GM21786 (cell line): ENCODE data around the gene UBE2J1.
"Not testable (repeated sequence)": the region's sequence is repeated elsewhere in the genome, so short reads cannot be mapped to it uniquely, and the experiment has no call there.

ENCODE experiments used
- ATAC-seq: cut with Tn5 transposase; IDR thresholded peaks from one replicate; pipeline ENCODE4 v1.9.1; 2021; ENCODE audit not compliant: unreplicated experiment

UBE2J1 gene, protein sequence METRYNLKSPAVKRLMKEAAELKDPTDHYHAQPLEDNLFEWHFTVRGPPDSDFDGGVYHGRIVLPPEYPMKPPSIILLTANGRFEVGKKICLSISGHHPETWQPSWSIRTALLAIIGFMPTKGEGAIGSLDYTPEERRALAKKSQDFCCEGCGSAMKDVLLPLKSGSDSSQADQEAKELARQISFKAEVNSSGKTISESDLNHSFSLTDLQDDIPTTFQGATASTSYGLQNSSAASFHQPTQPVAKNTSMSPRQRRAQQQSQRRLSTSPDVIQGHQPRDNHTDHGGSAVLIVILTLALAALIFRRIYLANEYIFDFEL

DNA sequence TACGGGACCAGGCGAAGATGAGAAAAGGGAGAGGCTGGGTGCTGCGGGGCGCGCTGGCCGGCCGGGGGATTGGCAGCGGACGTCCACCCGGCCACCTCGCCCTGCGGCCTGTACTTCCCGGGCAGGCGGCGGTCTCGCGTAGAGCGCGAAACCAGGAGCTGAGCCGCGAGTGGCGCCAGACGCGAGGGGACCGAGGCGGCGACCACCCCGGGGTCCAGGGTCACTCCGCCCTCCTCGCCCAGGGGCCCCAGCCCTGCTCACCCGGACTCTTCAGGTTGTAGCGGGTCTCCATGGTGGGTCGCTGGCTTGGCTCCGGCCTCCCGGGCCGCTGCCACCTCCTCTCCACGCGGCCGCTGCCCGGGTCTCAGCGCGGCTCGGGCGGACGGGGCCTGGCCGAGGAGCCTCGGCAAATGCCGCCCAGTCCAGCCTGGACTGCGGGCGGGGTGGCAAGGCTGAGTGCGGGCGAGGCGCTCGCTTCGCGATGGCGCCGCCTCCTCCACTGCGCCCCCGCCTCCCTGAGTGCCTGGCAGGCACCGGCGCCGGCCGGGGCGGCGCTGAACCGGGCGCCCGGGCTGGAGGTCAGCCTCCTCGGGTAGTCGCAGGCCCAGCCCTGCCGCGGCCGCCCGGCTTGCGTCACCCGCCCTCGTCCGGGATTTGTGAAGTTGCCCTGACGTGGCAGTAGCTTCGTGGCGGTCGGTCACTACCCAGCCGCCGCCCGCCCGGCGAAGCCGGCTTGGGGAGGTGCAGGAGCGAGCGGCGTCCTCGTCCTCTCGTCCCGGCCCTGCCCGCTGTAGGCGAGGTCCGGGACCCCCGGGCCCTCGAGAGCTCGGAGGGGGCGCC lies at the start of gene UBE2J1:
Gene UBE2J1, minus strand, starts transcription at position 445 of the 840 bp plus-strand sequence. Its CDS starts 153 bp downstream, at position 292.
- peak; percentile 26 for ATAC-seq

GRCh38 chr6:89400912-89401399 lies 48.4 kb upstream of the UBE2J1 start:
- no peak for ATAC-seq

DNA sequence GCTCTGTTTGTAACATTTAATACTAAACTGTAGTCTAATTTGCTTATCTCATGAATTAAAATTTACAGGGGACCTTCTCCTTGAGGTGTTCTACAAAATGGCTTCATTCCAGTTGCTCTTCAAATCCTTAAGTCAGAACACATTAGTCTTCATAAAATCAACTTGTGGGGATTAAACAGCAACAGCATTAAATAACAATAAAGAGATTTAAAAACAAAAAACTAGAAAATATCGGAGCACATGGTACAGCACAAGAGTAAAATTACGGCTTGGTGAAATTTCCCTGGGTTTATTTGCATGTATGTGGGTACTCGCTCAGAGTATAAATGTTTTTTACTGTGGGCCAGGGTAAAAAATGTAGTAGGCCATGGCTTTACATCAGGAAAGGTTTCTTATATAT lies 47.5 kb upstream of the UBE2J1 start:
- no peak for ATAC-seq

- no peak for ATAC-seq
Measured at GRCh38 chr6:89398762-89399525, 46.4 kb upstream of the UBE2J1 start.

- not testable (repeated sequence) for ATAC-seq
Measured at GRCh38 chr6:89397884-89398283, 45.4 kb upstream of the UBE2J1 start.

DNA sequence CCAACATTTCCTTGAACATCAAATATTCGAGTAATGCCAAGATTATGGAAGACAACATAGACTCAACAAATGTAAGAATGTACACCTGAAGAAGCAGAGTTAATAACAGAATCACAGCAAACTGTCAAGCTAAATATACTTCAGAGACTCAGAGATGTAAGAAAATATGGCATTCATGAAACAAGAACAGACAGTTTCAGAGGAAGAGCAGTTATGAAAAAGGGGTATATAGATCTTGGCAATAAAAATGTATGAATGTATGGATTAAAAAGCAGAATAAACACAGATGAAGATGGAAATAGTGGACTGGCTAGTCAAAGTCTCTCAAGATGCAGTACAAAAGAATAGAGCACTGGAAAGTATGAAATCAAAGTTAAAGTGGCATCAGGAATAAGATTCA lies 41.1 kb upstream of the UBE2J1 start:
- ATAC-seq: no peak

GRCh38 chr6:89392823-89393222 lies 40.3 kb upstream of the UBE2J1 start:
- ATAC-seq: no peak

- no peak for ATAC-seq
Measured at GRCh38 chr6:89388846-89389245, 36.3 kb upstream of the UBE2J1 start.

- peak; percentile 95 for ATAC-seq
Measured at GRCh38 chr6:89387516-89388201, 35.1 kb upstream of the UBE2J1 start.

DNA sequence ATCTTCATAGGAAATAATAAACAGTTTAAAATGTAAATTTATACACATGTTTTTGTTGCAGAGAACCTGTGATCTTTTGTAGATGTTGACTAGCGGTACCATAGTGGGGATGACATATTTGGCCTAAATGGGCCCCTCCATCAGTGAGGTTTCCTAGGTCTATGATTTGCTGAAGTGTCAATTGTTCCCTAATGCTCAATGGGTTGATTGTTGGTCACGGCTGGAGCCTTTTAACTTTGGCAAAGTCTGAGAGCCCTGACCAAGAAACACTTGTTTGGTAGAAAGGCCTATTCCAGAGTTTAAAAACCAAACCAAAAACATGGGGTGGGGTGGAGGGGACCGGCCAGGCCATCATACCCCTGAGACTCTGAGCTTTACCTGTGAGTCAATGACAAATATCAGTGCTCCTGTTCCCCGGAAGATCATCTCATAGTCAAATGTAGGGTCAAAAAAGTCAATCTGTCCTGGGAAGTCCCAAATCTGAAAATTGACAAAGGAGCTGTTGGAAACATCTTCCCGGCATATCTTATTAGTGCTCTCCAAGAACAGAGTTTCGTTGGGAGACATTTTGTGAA lies 34.5 kb upstream of the UBE2J1 start:
- peak; percentile 9 for ATAC-seq

- ATAC-seq: no peak
Measured at GRCh38 chr6:89385846-89386245, 33.3 kb upstream of the UBE2J1 start.

DNA sequence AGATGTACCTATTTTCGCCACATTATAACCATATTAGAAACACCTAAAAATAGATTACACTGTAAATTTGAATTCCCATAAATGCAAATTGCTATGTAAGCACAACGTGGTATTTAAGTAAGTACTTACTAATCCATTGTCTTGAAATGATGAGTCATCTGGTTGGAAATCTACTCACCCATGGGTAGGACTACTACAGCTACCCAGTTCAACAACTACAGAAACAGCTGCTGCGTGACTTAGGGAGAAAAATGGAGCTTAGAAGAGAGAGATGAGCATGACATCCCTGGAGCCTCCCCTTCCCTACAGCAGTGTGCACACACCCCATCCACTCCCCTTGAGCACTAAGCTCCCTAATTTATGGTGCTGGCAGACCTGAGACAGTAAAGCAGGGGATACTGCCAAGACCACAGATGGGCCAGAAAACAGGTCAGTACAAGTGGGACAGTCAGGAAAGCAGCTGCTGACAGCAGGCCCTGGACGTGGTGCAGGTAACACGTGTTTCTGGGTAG lies 32.7 kb upstream of the UBE2J1 start:
- ATAC-seq: no peak

DNA sequence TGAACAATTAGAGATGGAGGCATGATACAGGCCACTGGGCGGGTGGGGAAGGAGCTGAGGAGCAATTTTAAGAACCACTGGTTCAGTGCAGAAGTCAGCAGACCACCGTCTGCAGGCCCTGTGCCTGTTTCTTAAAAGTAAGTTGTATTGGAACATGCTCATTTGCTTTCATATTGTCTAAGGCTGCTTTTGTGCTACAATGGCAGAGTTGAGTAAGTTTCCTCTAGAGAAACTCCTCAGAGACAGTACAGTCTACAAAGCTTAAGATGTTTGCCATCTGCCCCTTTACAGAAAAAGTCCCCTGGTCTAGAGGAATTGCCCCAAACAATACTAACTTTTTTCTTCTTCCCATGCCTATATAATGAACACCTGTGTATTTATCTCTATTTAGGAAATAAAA lies 28.5 kb upstream of the UBE2J1 start:
- no peak for ATAC-seq

DNA sequence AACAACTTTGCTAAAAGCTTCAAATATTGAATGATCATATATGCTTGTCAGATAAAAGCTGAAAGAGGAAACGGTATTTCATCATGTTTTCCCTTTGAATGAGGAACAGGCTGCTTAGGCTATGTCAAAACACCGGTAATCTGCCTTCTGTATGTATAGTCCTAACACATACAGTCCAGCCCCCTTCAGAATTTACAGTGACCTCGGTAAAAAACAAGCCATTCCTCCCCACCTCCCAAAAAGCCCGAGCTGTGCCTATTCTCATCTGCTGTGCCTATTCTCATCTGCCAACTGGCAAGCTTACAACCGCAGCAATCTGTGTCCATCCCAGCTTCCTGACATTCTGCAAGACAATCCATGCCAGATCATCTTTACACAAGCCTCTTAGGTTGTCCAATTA lies 26.8 kb upstream of the UBE2J1 start:
- no peak for ATAC-seq

DNA sequence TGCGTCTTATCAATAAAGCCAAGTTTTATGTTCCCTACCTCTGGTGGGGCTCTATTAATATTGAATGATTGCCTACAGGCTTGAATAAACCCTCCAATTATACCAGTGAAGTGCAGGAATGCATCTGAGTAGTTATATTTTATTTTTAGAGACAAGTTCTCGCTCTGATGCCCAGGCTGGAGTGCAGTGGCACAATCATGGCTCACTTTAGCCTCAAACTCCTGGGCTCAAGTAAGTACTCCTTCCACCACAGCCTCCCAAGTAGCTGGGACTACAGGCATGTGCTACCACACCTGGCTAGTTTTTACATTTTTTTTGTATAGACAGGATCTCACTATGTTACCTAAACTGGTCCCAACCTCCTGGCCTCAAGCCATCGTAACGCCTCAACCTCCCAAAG lies 26.1 kb upstream of the UBE2J1 start:
- ATAC-seq: no peak

- ATAC-seq: peak; percentile 71
Measured at GRCh38 chr6:89375427-89376267, 23.1 kb upstream of the UBE2J1 start.

DNA sequence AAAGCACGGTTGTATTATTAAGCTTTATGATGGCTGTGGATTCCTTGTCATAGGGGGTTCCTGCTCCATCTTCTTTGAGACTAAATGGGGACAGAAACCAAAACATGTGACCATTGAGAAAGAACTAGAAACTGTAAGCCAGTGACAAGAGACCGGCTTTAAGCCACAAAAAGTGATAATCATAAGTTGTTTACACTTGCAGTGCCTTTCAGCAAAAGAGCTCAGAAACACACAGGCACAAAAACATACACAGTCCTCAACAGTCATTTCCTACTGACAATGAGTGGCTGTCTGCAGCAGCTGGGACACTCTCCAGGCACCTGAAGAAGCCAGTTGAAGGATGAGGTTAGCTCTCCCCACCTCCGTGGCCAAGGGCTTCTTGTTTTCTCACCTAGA lies 20.0 kb upstream of the UBE2J1 start:
- ATAC-seq: peak; percentile 48

- ATAC-seq: peak; percentile 56
Measured at GRCh38 chr6:89371849-89372505, 19.5 kb upstream of the UBE2J1 start.

- ATAC-seq: no peak
Measured at GRCh38 chr6:89368999-89369398, 16.5 kb upstream of the UBE2J1 start.
